SJSA1 (cell line): Measurements from ENCODE around the gene GRPR. TPM values are rescaled to one million over a fixed set of nuclear protein-coding genes. Genes with fewer than 3 reads are reported as not detected.

Source experiments
- DNase-seq, 2 experiments: peaks; one replicate each; pipeline ENCODE4 v3.0.0-alpha.2; 2015 to 2020; ENCODE audit warnings: low spot score in 2 of 2, low read depth in 1 of 2
- H3K27ac ChIP-seq: fragments of 250-450 bp; sonication (Bioruptor Pico); 2 replicates; pipeline ENCODE4 v1.5.1; 2020; ENCODE audit warnings: mild to moderate bottlenecking, moderate library complexity
- H3K27me3 ChIP-seq: fragments of 250-450 bp; sonication (Bioruptor Pico); replicated peaks from 2 replicates; pipeline ENCODE4 v1.5.1; 2020; ENCODE audit warnings: mild to moderate bottlenecking, moderate library complexity
- H3K36me3 ChIP-seq: fragments of 250-450 bp; sonication (Bioruptor Pico); 2 replicates; pipeline ENCODE4 v1.5.1; 2020; ENCODE audit warnings: mild to moderate bottlenecking
- H3K4me1 ChIP-seq: fragments of 250-450 bp; sonication (Bioruptor Pico); replicated peaks from 2 replicates; pipeline ENCODE4 v1.6.1; 2021; ENCODE audit warnings: mild to moderate bottlenecking
- H3K4me3 ChIP-seq: fragments of 250-450 bp; sonication (Bioruptor Pico); 2 replicates; pipeline ENCODE4 v1.5.1; 2020; ENCODE audit warnings: mild to moderate bottlenecking
- H3K9me3 ChIP-seq: fragments of 250-450 bp; sonication (Bioruptor Pico); replicated peaks from 2 replicates; pipeline ENCODE4 v1.5.1; 2020; ENCODE audit warnings: mild to moderate bottlenecking
- total RNA-seq: library from RNA; depleted of rRNA; stranded (reverse); fragments of >200 nt; shearing (Covaris generic); gene quantifications from 2 replicates; pipeline ENCODE4 v1.2.3, GENCODE V29; 2014

GRPR gene
- total RNA-seq, 1 experiment from 2014 or later, result 0.47 TPM

DNA sequence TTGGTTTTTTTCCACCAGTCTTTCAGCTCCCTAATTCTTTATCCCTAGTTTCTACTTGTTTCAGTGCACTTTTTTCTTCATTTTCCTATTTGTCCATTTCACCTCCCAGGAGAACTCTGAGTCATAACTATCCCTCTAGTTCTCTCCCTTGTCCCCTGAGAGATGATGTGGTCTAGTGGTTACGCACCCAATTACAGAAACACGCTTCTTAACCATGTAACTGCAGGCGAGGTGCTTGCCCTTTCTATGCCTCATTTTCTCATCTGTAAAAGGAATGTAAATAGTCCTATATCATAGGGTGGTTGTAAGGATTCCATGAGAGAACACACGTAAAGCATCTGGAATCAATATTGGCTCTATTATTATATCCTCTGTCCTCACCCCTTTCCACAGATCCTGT is 8.8 kb upstream of the GRPR start:
- no peak overlapping the region for H3K4me3 ChIP-seq
- no peaks in the 10 kb centered on the region for H3K36me3 ChIP-seq
- DNase-seq, result peak; percentile 53 to 74
- H3K27ac ChIP-seq, result peak overlapping the region; percentile 60
- no peaks in the 10 kb centered on the region for H3K9me3 ChIP-seq
- no peaks in the 10 kb centered on the region for H3K27me3 ChIP-seq
- peaks cover 23% of the 10 kb centered on the region for H3K4me1 ChIP-seq

DNA sequence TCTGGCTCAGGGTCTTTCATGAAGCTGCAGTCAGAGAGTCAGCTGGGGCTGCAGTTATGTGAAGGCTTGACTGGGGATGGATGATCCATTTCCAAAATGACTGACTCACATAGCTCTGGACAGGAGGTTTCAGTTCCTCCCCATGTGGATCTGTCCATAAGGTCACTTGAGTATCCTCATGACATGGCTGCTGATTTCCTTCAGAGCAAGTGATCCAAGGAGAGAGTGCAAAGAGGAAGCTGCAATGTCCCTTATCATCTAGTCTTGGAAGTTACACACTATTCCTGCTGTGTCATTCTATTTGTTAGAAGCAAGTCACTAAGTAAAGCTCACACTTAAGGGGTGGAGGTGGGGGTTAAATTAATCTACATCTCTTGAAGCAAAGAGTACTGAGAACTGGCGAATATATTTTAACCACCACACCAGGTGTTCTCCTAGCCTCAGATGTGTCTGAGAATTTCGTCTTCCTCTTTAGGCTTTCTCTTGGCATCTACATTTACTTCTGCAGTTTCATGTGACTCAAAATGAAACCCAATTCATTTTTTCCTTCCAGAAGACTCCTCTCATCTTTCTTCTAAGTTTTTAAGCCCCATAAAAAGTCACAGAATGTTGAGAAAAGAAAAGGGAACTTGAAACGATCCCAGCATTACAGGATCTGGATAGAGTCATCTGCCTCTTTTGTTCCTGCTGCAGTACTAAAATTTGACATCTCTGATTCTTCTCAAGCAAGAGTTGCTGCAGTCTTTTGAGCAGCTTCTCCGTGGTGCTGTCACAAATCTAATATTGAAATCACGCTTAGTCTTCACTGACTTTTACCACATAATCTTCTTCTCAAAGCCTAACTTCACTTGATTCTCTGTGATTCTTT is 3.8 kb upstream of the GRPR start:
- Histone ChIP-seq H3K4me3 (no peak overlapping the region), H3K27me3 (no peaks in the 10 kb centered on the region), H3K36me3 (no peaks in the 10 kb centered on the region), H3K4me1 (peaks cover 14% of the 10 kb centered on the region), H3K9me3 (no peaks in the 10 kb centered on the region), H3K27ac (no peak overlapping the region)
- DNase-seq, result no peak

GRCh38 chrX:16120431-16120830 is 2.9 kb upstream of the GRPR start:
- Histone ChIP-seq H3K4me3 (no peak overlapping the region), H3K27ac (no peak overlapping the region), H3K9me3 (no peaks in the 10 kb centered on the region), H3K27me3 (no peaks in the 10 kb centered on the region), H3K4me1 (peaks cover 6% of the 10 kb centered on the region), H3K36me3 (no peaks in the 10 kb centered on the region)
- no peak for DNase-seq

DNA sequence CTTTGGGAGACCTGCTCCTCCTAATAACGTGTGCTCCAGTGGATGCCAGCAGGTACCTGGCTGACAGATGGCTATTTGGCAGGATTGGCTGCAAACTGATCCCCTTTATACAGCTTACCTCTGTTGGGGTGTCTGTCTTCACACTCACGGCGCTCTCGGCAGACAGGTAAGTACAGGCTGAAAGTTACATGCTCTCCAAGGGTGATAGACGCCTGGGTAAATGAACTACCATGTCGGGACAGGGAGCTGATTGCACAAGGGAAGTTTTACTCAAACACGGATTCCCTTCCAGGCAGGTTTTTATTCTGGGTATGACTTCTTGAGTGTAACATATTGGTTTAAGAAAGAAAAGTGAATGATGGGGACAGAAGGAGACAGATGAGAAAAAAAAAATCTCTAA is 836 bp downstream of the GRPR start:
- Histone ChIP-seq H3K4me1 (peaks cover 8% of the 10 kb centered on the region), H3K4me3 (no peak overlapping the region), H3K9me3 (no peaks in the 10 kb centered on the region), H3K27me3 (no peaks in the 10 kb centered on the region), H3K27ac (no peak overlapping the region), H3K36me3 (no peaks in the 10 kb centered on the region)
- no peak for DNase-seq

DNA sequence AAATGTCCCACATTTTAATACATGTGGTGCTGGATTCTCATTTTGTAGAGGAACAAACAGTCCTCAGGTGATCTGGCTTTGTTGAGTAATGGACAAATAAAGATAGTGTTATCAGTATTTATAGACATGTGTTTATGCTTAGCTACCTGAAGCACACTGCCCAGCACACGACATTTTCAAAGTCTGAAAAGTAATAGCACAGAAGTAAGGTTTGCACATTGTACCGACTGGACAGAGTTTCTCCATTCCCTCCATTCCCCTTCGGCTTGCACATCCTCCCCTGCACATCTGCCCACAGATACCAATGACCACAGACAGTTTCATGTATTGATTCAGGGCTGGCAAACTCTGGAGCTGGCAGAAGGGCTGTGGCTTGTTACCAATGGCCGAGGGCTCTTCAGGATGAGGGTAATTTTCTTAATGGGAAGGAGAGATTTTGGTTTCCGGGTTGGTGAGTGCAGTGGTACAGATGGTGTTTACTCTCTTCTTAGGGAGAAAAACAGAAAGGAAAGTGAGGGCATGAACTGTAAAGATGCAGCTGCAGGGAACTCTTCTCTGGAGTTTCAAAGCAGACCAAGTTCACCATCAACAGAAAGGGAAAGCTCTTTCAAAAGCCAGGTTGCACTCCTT is 2.3 kb downstream of the GRPR start:
- Histone ChIP-seq H3K9me3 (no peaks in the 10 kb centered on the region), H3K4me1 (peaks cover 8% of the 10 kb centered on the region), H3K4me3 (no peak overlapping the region), H3K27ac (no peak overlapping the region), H3K36me3 (no peaks in the 10 kb centered on the region), H3K27me3 (no peaks in the 10 kb centered on the region)
- DNase-seq, result no peak

- H3K36me3 ChIP-seq, result no peaks in the 10 kb centered on the region
- 0 out of 2 replicates have a peak, but pooled peaks cover 2% of the 10 kb centered on the region for H3K4me1 ChIP-seq
- H3K27me3 ChIP-seq, result no peaks in the 10 kb centered on the region
- no peak overlapping the region for H3K27ac ChIP-seq
- no peak for DNase-seq
- H3K4me3 ChIP-seq, result no peak overlapping the region
- H3K9me3 ChIP-seq, result no peaks in the 10 kb centered on the region
Measured at GRCh38 chrX:16130707-16131106, 7.3 kb downstream of the GRPR start.

DNA sequence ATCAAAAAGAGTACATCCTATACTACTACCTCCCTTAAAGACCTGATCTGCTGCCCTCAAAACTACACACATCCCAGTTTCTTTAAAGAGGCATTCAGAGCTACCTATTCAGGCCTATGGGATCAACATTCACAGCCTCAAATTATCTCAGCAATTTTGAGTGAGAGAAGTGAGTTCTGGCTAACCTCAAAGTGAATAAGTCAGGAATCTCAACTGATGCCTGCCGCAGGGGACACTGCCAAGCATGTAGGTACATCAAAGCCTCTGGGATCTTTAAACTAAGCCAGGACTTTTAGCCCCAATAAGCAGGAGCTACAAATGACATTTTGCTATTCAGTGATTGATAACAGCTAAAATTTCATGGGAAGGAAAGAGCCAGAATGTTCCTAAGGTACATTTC is 11.6 kb downstream of the GRPR start:
- H3K4me3 ChIP-seq, result no peak overlapping the region
- H3K27ac ChIP-seq, result no peak overlapping the region
- H3K36me3 ChIP-seq, result no peaks in the 10 kb centered on the region
- no peak for DNase-seq
- no peaks in the 10 kb centered on the region for H3K27me3 ChIP-seq
- H3K4me1 ChIP-seq, result no peaks in the 10 kb centered on the region
- H3K9me3 ChIP-seq, result no peaks in the 10 kb centered on the region

GRCh38 chrX:16136080-16136479 is 12.7 kb downstream of the GRPR start:
- Histone ChIP-seq H3K27me3 (no peaks in the 10 kb centered on the region), H3K9me3 (no peaks in the 10 kb centered on the region), H3K27ac (no peak overlapping the region), H3K36me3 (no peaks in the 10 kb centered on the region), H3K4me1 (no peaks in the 10 kb centered on the region), H3K4me3 (no peak overlapping the region)
- no peak for DNase-seq

GRCh38 chrX:16137416-16138107 is 14.2 kb downstream of the GRPR start:
- no peak for DNase-seq
- Histone ChIP-seq H3K4me3 (no peak overlapping the region), H3K27ac (no peak overlapping the region), H3K36me3 (no peaks in the 10 kb centered on the region), H3K9me3 (no peaks in the 10 kb centered on the region), H3K27me3 (no peaks in the 10 kb centered on the region), H3K4me1 (no peaks in the 10 kb centered on the region)

GRCh38 chrX:16138108-16138427 is 14.7 kb downstream of the GRPR start:
- DNase-seq, result no peak
- Histone ChIP-seq H3K27ac (no peak overlapping the region), H3K9me3 (no peaks in the 10 kb centered on the region), H3K4me1 (no peaks in the 10 kb centered on the region), H3K36me3 (no peaks in the 10 kb centered on the region), H3K4me3 (no peak overlapping the region), H3K27me3 (no peaks in the 10 kb centered on the region)

DNA sequence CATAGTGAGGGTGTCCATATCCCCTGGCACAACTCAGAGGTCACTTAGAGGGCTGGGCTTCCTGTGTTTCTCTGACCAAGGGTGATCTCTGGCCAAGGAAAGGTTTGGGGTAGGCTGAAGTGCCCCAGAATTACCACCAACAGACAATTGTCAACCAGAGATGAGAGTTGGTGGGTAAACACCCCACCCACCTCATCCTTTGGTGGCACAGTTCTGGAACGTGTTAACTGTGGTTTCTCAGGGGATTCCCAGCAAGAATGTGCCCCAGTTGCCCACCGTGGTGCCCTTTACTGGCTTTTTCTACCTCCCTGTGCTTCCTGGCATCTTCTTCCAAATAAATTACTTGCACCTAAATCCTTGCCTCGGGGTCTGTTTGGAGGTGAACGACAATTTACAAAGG is 17.1 kb downstream of the GRPR start:
- peaks cover 7% of the 10 kb centered on the region; the same call in 1 of the 2 replicates for H3K4me1 ChIP-seq
- DNase-seq, result no peak
- H3K27ac ChIP-seq, result no peak overlapping the region
- no peak overlapping the region for H3K4me3 ChIP-seq
- no peaks in the 10 kb centered on the region for H3K36me3 ChIP-seq
- no peaks in the 10 kb centered on the region for H3K27me3 ChIP-seq
- no peaks in the 10 kb centered on the region for H3K9me3 ChIP-seq

DNA sequence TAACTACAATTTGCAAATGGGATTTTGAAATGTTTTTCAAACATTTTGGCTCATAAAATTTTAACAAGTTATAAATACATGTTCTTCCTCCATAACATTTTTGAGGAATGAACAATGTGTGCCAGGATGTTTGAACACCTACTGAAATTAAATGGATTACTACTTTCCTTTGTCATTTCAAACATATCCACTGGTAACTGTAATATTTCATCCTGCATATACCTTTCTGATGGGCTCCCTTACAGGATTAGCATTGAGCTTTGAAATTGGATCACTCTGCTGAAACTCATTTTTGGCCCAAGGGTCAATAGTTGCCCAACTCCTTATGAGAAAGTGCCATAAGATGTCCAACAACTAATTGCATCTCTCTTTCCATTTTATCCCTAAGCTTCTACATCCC is 17.6 kb downstream of the GRPR start:
- Histone ChIP-seq H3K27me3 (no peaks in the 10 kb centered on the region), H3K36me3 (no peaks in the 10 kb centered on the region), H3K27ac (no peak overlapping the region), H3K4me1 (peaks cover 7% of the 10 kb centered on the region; the same call in 1 of the 2 replicates), H3K9me3 (no peaks in the 10 kb centered on the region), H3K4me3 (no peak overlapping the region)
- DNase-seq, result no peak

GRCh38 chrX:16141422-16142245 is 18.3 kb downstream of the GRPR start:
- no peaks in the 10 kb centered on the region for H3K9me3 ChIP-seq
- H3K4me1 ChIP-seq, result peaks cover 7% of the 10 kb centered on the region; the same call in 1 of the 2 replicates
- H3K36me3 ChIP-seq, result no peaks in the 10 kb centered on the region
- H3K27me3 ChIP-seq, result no peaks in the 10 kb centered on the region
- H3K27ac ChIP-seq, result no peak overlapping the region
- DNase-seq, result no peak
- no peak overlapping the region for H3K4me3 ChIP-seq
